ENCODE data around the gene C19orf47.
A peak's percentile ranks its signal among the peaks of the same experiment; 100 is the strongest.

C19orf47 gene, protein sequence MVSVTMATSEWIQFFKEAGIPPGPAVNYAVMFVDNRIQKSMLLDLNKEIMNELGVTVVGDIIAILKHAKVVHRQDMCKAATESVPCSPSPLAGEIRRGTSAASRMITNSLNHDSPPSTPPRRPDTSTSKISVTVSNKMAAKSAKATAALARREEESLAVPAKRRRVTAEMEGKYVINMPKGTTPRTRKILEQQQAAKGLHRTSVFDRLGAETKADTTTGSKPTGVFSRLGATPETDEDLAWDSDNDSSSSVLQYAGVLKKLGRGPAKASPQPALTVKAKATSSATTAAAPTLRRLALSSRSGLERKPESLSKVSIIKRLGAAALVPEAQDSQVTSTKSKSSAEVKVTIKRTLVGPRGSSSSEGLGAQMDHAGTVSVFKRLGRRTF

GRCh38 chr19:40348125-40348913 is at the start of gene C19orf47, which contains the start of gene PLD3:
C19orf47 (minus strand) TSS chr19:40348397; CDS start chr19:40341857, 6,540 bp downstream.
PLD3 (plus strand) TSS chr19:40348695; CDS start chr19:40366484, 17,789 bp downstream.
- TF ChIP-seq, protein P1, sequence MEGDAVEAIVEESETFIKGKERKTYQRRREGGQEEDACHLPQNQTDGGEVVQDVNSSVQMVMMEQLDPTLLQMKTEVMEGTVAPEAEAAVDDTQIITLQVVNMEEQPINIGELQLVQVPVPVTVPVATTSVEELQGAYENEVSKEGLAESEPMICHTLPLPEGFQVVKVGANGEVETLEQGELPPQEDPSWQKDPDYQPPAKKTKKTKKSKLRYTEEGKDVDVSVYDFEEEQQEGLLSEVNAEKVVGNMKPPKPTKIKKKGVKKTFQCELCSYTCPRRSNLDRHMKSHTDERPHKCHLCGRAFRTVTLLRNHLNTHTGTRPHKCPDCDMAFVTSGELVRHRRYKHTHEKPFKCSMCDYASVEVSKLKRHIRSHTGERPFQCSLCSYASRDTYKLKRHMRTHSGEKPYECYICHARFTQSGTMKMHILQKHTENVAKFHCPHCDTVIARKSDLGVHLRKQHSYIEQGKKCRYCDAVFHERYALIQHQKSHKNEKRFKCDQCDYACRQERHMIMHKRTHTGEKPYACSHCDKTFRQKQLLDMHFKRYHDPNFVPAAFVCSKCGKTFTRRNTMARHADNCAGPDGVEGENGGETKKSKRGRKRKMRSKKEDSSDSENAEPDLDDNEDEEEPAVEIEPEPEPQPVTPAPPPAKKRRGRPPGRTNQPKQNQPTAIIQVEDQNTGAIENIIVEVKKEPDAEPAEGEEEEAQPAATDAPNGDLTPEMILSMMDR (conservative IDR thresholded peaks at IDR 0.05; ENCODE audit: control insufficient read depth, insufficient read depth, low read depth, low read length): no peak
- peak; percentile 98 for DNase-seq (ENCODE audit: low read depth)
- H3K4me3 ChIP-seq (ENCODE audit: control insufficient read depth, low read depth, low read length): peak within 1 kb of the TSS; percentile 96

DNA sequence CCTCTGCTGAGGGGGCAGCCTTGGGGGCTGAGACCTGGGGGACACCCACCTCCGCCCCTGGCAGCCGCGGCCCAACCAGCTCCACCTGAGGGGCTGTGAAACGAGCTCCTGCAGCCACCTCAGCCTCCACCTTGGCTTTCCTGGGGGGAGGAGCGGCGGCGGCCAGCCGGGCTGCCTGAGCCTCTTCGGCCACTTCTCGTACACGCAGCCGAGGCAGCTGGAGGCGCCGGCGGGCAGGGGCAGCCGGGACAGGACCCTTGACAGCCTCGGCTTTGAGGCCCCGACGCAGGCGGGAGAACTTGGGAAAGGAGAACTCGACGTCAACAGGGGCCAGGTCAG is 49.3 kb upstream of the C19orf47 start:
- no peak overlapping the region for H3K4me3 ChIP-seq (ENCODE audit: control insufficient read depth, low read depth, low read length)
- no peak for DNase-seq (ENCODE audit: low read depth)
- TF ChIP-seq, protein P1 (conservative IDR thresholded peaks at IDR 0.05; ENCODE audit: control insufficient read depth, insufficient read depth, low read depth, low read length): no peak

DNA sequence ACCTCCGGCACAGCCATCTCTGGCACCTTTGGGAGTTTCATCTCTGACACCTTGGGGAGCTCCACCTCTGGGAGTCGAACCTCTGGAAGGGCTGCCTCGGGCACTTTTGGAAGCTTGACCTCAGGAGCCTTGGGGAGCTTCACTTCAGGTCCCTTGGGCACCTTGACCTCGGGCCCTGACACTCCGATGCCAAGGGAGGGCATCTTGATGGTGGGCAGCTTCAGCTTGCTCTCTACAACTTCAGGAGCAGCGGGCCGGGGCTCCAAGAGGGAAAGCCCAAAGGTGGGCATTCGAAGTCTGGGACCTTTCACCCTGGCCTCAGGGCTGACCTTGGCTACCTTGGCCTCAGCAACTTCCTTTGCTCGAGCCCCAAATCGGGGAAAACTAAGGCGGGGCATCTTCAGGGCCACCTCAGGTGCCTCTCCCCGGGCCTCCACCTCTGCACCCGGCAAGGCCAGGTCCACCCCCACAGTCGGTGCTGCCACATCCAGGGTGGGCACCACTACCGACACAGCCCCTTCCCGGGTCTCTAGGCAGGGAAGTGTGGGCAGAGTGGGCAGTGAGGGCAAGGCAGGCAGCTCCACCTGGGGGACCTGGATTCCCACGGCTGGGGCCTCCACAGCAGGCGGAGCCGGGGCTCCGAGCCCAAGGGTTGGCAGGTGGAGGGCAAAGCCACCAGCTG is 48.8 kb upstream of the C19orf47 start:
- no peak for DNase-seq (ENCODE audit: low read depth)
- H3K4me3 ChIP-seq (ENCODE audit: control insufficient read depth, low read depth, low read length): no peak overlapping the region
- TF ChIP-seq, protein P1 (conservative IDR thresholded peaks at IDR 0.05; ENCODE audit: control insufficient read depth, insufficient read depth, low read depth, low read length): no peak

GRCh38 chr19:40395956-40396355 is 47.8 kb upstream of the C19orf47 start:
- DNase-seq (ENCODE audit: low read depth): no peak
- TF ChIP-seq, protein P1 (conservative IDR thresholded peaks at IDR 0.05; ENCODE audit: control insufficient read depth, insufficient read depth, low read depth, low read length): no peak
- H3K4me3 ChIP-seq (ENCODE audit: control insufficient read depth, low read depth, low read length): no peak overlapping the region

DNA sequence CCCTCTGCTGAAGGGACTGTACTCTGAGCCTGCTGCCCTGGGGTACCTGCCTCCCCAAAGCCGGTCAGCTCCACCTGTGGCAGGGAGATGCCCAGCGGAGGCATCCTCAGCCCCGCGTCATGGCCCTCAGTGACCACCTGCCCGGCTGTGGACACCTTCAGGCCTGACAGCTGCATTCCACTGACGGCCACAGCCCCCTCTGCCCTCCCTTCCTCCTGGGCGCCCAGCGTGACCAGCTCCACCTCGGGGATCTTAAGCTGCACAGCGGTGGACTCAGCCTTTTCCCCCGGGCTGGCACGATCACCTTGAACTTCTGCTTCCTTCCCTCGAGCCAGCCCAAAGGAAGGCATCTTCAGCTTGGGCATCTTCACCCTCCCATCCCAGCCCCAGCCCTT is 46.6 kb upstream of the C19orf47 start:
- TF ChIP-seq, protein P1 (conservative IDR thresholded peaks at IDR 0.05; ENCODE audit: control insufficient read depth, insufficient read depth, low read depth, low read length): no peak
- no peak for DNase-seq (ENCODE audit: low read depth)

More for the DNA sequence above, 46.6 kb upstream of the C19orf47 start:
- no peak overlapping the region for H3K4me3 ChIP-seq (ENCODE audit: control insufficient read depth, low read depth, low read length)

All from fibroblast of mammary gland (primary cell).